ENCODE measurements around the gene PROZ.

The PROZ gene

DNA sequence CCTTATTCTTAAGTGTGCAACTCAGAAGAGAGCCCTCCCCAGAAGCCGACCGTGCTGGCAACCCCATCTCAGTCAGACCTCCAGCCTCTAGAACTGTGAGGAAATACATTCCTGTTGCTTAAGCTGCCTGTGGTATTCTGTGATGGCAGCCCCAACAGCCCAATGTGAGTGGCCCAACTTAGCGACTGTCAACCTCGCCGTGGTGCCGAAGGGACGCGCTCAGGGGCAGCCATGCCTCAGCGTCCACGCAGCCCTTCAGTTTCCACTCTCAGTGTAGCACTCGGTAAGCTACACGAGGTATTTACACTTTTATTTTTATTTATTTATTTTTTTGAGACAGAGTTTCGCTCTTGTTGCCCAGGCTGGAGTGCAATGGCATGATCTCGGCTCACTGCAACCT, 18.4 kb downstream of the PROZ start:
- Histone ChIP-seq H3K4me3 (no peak overlapping the region), H3K9ac (ENCODE audit: insufficient read length) (no peak overlapping the region), H3K36me3 (ENCODE audit: insufficient read depth, low read length) (peaks cover 83% of the 10 kb centered on the region), H3K9me3 (ENCODE audit: low read depth, low read length) (no peaks in the 10 kb centered on the region), H3K27ac (no peak overlapping the region)
- no peak for DNase-seq (ENCODE audit: low read depth, low spot score)
- no peak for TF ChIP-seq POLR2AphosphoS5 (IDR thresholded peaks at IDR 0.05; ENCODE audit: borderline replicate concordance, low read depth, low read length)
- TF ChIP-seq EZH2 (IDR thresholded peaks at IDR 0.05) = no peak
- no peak for TF ChIP-seq FOXP2 (optimal IDR thresholded peaks at IDR 0.05; ENCODE audit: control extremely low read depth, extremely low read length, insufficient read depth)

- Histone ChIP-seq H3K9ac (ENCODE audit: insufficient read length) (no peak overlapping the region), H3K9me3 (ENCODE audit: low read depth, low read length) (no peaks in the 10 kb centered on the region), H3K27ac (no peak overlapping the region), H3K36me3 (ENCODE audit: insufficient read depth, low read length) (peaks cover 84% of the 10 kb centered on the region), H3K4me3 (no peak overlapping the region)
- no peak for DNase-seq (ENCODE audit: low read depth, low spot score)
- no peak for TF ChIP-seq EZH2 (IDR thresholded peaks at IDR 0.05)
- TF ChIP-seq FOXP2 (optimal IDR thresholded peaks at IDR 0.05; ENCODE audit: control extremely low read depth, extremely low read length, insufficient read depth) = no peak
- TF ChIP-seq POLR2AphosphoS5 (IDR thresholded peaks at IDR 0.05; ENCODE audit: borderline replicate concordance, low read depth, low read length) = no peak
Observed at GRCh38 chr13:113178070-113178895, 19.8 kb downstream of the PROZ start.

DNA sequence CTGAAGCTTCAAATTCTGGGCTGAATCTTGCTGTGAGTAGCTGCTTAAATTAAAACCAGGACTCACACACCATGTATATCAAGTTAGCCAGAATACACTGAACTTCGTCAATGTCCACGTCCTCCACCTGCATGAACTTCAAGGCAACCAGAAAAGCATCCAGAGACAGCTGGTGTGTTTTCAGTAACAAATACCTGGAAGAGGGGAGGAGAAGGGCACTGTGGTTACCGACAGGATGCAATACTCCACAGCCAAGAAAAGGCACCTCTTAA, 20.4 kb downstream of the PROZ start:
- Histone ChIP-seq H3K36me3 (ENCODE audit: insufficient read depth, low read length) (peaks cover 89% of the 10 kb centered on the region), H3K9ac (ENCODE audit: insufficient read length) (no peak overlapping the region), H3K9me3 (ENCODE audit: low read depth, low read length) (no peaks in the 10 kb centered on the region), H3K27ac (no peak overlapping the region), H3K4me3 (no peak overlapping the region)
- DNase-seq (ENCODE audit: low read depth, low spot score) = no peak
- no peak for TF ChIP-seq FOXP2 (optimal IDR thresholded peaks at IDR 0.05; ENCODE audit: control extremely low read depth, extremely low read length, insufficient read depth)
- TF ChIP-seq EZH2 (IDR thresholded peaks at IDR 0.05) = no peak
- TF ChIP-seq POLR2AphosphoS5 (IDR thresholded peaks at IDR 0.05; ENCODE audit: borderline replicate concordance, low read depth, low read length) = no peak

DNA sequence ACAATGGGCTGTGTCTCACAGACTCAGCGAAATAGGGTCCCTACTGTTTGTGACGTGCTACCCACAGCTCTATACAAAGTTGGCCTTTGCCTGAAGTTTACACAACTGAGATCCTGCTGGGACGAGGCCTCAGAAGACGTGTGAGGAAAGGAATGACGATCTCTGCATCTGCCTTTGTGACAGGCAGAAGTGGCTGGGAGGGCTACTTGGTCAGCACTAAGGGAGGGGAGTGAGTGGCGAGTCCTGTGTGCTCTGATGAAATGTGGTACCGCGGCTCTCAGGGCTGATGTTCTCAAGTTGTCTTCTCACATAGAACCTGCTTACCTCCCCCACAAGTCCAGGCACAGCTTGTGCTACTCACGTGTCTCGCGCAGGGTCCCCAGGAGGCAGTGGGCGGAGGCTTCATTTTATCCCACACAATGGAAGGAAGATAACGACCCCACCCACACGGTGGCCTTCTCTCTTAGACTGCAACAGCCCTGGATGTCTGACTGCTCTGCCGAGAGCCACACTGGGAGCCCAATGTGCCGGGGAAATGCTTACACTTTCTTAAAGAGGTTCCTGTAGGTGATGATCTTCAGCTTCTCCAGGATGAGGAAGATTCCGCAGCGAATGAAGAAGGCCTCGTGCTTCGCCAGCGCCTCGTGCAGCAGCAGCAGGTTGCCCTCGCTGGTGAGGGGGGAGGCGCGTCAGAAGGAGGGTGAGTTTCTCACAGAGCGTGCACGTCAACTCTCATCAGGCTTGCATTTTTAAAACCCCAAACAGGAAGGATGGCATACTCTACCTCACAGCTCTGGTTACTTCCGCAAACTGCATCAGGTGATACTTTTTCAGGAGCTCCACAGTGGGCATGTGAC, 21.2 kb downstream of the PROZ start:
- TF ChIP-seq FOXP2 (optimal IDR thresholded peaks at IDR 0.05; ENCODE audit: control extremely low read depth, extremely low read length, insufficient read depth) (no peak), POLR2AphosphoS5 (IDR thresholded peaks at IDR 0.05; ENCODE audit: borderline replicate concordance, low read depth, low read length) (no peak)
- no peak overlapping the region for H3K4me3 ChIP-seq
- H3K27ac ChIP-seq = no peak overlapping the region
- H3K9me3 ChIP-seq (ENCODE audit: low read depth, low read length) = no peaks in the 10 kb centered on the region
- H3K9ac ChIP-seq (ENCODE audit: insufficient read length) = no peak overlapping the region
- H3K36me3 ChIP-seq (ENCODE audit: insufficient read depth, low read length) = peaks cover 89% of the 10 kb centered on the region
- no peak for DNase-seq (ENCODE audit: low read depth, low spot score)

- peaks cover 82% of the 10 kb centered on the region for H3K36me3 ChIP-seq (ENCODE audit: insufficient read depth, low read length)
- DNase-seq (ENCODE audit: low read depth, low spot score) = no peak
- H3K27ac ChIP-seq = no peak overlapping the region
- no peak for TF ChIP-seq POLR2AphosphoS5 (IDR thresholded peaks at IDR 0.05; ENCODE audit: borderline replicate concordance, low read depth, low read length)
- no peak for TF ChIP-seq EZH2 (IDR thresholded peaks at IDR 0.05)
- TF ChIP-seq FOXP2 (optimal IDR thresholded peaks at IDR 0.05; ENCODE audit: control extremely low read depth, extremely low read length, insufficient read depth) = no peak
- H3K4me3 ChIP-seq = no peak overlapping the region
- no peaks in the 10 kb centered on the region for H3K9me3 ChIP-seq (ENCODE audit: low read depth, low read length)
- H3K9ac ChIP-seq (ENCODE audit: insufficient read length) = no peak overlapping the region
Observed at GRCh38 chr13:113182046-113182445, 23.6 kb downstream of the PROZ start.

DNA sequence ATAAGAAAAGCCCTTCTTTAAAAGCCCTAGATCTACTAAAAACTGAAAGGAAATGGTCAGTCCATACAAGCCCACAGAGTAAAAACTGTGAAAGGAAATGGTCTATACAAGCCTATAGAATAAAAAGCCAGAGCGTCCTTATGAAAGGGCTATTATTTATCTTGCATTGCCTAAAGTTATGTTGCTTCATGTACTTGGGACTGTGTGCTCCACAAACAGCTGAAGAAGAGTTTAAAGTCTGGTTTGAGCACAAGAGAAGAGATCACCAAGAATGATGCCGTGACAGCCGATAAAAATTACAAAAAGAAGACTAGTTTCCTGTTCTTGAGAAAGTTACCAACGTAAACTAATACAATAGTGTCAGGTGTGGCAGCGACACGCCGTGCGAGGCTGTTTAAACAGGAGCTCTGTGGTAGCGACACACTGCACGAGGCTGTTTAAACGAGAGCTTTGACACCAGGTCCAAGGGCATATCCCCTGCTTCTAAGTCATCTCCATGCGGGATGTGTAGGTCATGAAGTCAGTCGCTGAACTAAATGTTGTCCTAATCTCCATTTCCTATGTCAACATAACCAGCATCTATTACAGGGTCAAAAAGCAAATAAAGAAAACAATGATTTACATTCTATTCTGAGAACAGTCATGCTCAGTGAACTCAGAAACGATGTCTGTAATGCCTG, 25.1 kb downstream of the PROZ start:
- TF ChIP-seq EZH2 (IDR thresholded peaks at IDR 0.05) = no peak
- no peak for TF ChIP-seq FOXP2 (optimal IDR thresholded peaks at IDR 0.05; ENCODE audit: control extremely low read depth, extremely low read length, insufficient read depth)
- TF ChIP-seq POLR2AphosphoS5 (IDR thresholded peaks at IDR 0.05; ENCODE audit: borderline replicate concordance, low read depth, low read length) = no peak
- H3K36me3 ChIP-seq (ENCODE audit: insufficient read depth, low read length) = peaks cover 81% of the 10 kb centered on the region

DNA sequence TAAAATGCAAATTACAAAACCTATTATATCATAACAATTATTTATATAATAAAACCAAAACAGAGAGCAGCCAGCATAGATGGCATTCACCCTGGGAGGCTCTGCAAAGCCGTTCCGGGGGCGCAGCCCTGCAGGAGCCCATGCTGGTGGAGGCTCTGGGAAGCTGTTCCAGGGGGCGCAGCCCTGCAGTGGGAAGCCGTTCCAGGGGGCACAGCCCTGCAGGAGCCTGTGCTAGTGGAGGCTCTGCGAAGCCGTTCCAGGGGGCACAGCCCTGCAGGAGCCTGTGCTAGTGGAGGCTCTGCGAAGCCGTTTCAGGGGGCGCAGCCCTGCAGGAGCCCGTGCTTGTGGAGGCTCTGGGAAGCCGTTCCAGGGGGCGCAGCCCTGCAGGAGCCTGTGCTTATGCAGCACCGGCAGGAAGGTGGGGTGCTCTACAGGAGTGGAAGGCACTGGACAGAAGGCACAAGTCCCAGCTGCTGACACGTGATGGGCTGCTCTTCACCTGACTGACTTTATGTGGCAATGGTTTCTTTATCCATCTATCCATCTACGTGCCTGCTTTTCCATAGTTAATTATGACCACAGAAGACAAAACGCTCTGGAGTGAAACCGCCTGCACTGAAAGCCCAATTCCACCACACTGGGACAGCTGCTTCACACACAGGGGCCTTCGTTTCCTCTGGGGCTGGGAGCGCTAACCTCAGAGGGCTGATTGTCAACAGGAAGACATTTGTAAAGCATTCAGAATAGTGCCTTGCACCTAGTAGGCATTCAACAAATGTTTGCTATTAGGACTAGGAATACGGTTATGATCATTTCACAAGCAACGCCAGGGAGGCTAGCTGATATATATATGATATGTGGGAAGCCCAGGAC, 26.4 kb downstream of the PROZ start:
- Histone ChIP-seq H3K9ac (ENCODE audit: insufficient read length) (no peak overlapping the region), H3K9me3 (ENCODE audit: low read depth, low read length) (no peaks in the 10 kb centered on the region), H3K27ac (no peak overlapping the region), H3K36me3 (ENCODE audit: insufficient read depth, low read length) (peaks cover 81% of the 10 kb centered on the region), H3K4me3 (no peak overlapping the region)
- DNase-seq (ENCODE audit: low read depth, low spot score) = no peak
- TF ChIP-seq EZH2 (IDR thresholded peaks at IDR 0.05) (no peak), FOXP2 (optimal IDR thresholded peaks at IDR 0.05; ENCODE audit: control extremely low read depth, extremely low read length, insufficient read depth) (no peak), POLR2AphosphoS5 (IDR thresholded peaks at IDR 0.05; ENCODE audit: borderline replicate concordance, low read depth, low read length) (no peak)

More for the DNA sequence above, 25.1 kb downstream of the PROZ start:
- no peak overlapping the region for H3K4me3 ChIP-seq
- H3K27ac ChIP-seq = no peak overlapping the region
- H3K9ac ChIP-seq (ENCODE audit: insufficient read length) = no peak overlapping the region
- no peak for DNase-seq (ENCODE audit: low read depth, low spot score)
- no peaks in the 10 kb centered on the region for H3K9me3 ChIP-seq (ENCODE audit: low read depth, low read length)
